Fibroblast of the aortic adventitia (primary cell): ENCODE data around the gene DUSP6. TPM values are rescaled to one million over a fixed set of nuclear protein-coding genes. Genes with fewer than 3 reads are reported as not detected.
"Not testable (repeated sequence)": the region's sequence is repeated elsewhere in the genome, so short reads cannot be mapped to it uniquely, and the experiment has no call there.

Experiments
- DNase-seq: peaks from one replicate; pipeline ENCODE4 v3.0.0-alpha.2; 2010; ENCODE audit warnings: low read depth
- H3K4me3 ChIP-seq: 2 replicates; pipeline ENCODE4 v1.5.1; 2011; ENCODE audit warnings: low read depth, mild to moderate bottlenecking, control low read depth, low read length, moderate library complexity
- total RNA-seq: library from RNA; depleted of rRNA; stranded (reverse); fragments of >200 nt; gene quantifications from 2 replicates; pipeline ENCODE4 v1.2.3, GENCODE V29; 2012; ENCODE audit warnings: low replicate concordance
- TF ChIP-seq, protein P1 (sequence below): IDR thresholded peaks from 2 replicates; pipeline ENCODE4 v1.5.1; 2011; ENCODE audit warnings: mild to moderate bottlenecking, low read length, control low read depth, inconsistent platforms; ENCODE audit not compliant: insufficient read depth

Gene DUSP6
- total RNA-seq, 1 donor = 33.9 TPM

DNA sequence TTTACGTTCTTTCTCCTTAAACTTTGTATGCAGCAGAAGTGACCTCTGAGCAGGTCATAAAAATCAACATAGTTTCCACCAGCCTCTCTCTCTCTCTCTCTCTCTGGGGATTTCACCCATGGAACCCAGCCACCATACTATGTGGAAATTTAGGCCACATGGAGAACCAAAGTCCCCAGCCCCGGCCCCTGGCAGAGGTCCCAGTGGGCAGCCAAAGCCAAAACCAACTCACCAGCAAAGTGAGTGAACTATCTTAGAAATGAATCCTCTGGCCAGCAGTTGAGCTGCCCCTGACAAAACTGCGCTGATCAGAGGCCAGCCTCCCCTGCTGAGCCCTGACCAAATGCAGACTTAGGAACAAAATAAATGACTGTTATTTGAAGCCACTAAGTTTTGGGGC is 9.2 kb downstream of the DUSP6 start:
- H3K4me3 ChIP-seq = no peak overlapping the region
- TF ChIP-seq, protein P1, sequence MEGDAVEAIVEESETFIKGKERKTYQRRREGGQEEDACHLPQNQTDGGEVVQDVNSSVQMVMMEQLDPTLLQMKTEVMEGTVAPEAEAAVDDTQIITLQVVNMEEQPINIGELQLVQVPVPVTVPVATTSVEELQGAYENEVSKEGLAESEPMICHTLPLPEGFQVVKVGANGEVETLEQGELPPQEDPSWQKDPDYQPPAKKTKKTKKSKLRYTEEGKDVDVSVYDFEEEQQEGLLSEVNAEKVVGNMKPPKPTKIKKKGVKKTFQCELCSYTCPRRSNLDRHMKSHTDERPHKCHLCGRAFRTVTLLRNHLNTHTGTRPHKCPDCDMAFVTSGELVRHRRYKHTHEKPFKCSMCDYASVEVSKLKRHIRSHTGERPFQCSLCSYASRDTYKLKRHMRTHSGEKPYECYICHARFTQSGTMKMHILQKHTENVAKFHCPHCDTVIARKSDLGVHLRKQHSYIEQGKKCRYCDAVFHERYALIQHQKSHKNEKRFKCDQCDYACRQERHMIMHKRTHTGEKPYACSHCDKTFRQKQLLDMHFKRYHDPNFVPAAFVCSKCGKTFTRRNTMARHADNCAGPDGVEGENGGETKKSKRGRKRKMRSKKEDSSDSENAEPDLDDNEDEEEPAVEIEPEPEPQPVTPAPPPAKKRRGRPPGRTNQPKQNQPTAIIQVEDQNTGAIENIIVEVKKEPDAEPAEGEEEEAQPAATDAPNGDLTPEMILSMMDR = no peak
- peak; percentile 60 for DNase-seq

DNA sequence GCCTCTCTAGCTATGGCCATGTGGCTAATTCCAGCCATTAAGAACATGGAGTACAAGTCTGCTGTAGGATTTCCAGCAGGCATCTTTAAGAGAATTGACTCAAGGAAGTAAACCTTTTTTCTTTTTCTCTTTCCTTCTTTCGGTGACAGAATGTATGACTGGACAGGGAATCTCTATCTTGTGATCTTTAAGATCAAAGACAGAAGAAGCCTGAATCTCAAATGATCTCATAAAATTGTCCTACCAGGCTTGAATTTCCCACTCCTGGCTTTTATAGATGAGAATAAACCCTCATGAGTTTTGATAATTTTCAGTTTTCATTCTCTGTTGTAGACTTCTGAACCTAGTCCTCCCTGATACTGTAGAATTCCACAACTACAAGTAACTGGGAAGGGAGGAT is 11.4 kb downstream of the DUSP6 start:
- TF ChIP-seq, protein P1 = no peak
- H3K4me3 ChIP-seq = no peak overlapping the region
- DNase-seq = no peak

DNA sequence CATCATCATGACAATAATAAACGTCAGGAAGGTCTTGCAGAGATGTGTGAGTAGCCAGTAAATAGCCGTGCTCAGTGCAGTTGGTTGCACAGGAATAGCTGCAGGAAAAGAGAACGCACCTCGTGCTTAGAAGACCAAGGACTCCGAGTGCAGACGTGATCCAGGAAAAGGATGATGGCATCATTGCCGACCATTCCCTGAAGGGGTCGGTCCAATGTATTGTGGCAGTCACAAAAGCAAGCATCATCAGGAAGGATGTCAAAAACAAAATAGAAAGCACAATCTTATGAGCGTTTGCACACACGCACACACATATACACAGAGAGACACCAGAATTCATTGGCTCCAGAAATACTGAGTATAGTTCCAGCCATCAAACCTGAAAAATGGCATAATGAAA is 12.8 kb downstream of the DUSP6 start:
- H3K4me3 ChIP-seq = no peak overlapping the region
- DNase-seq = no peak
- TF ChIP-seq, protein P1 = no peak

DNA sequence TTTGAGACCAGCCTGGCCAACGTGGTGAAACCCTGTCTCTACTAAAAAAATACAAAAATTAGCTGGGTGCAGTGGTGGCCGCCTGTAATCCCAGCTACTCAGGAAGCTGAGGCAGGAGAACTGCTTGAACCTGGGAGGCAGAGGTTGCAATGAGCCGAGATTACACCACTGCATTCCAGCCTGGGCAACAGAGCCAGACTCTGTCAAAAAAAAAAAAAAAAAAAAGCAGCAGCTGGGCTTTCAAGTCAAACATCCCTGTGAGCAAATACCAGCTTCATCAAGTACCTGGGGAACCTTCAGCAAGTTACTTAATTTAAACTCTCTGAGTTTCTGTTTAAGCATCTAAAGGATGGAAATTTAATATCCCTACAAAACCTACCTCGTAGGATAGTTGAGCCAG is 15.2 kb downstream of the DUSP6 start:
- not testable (repeated sequence) for DNase-seq, H3K4me3 ChIP-seq

DNA sequence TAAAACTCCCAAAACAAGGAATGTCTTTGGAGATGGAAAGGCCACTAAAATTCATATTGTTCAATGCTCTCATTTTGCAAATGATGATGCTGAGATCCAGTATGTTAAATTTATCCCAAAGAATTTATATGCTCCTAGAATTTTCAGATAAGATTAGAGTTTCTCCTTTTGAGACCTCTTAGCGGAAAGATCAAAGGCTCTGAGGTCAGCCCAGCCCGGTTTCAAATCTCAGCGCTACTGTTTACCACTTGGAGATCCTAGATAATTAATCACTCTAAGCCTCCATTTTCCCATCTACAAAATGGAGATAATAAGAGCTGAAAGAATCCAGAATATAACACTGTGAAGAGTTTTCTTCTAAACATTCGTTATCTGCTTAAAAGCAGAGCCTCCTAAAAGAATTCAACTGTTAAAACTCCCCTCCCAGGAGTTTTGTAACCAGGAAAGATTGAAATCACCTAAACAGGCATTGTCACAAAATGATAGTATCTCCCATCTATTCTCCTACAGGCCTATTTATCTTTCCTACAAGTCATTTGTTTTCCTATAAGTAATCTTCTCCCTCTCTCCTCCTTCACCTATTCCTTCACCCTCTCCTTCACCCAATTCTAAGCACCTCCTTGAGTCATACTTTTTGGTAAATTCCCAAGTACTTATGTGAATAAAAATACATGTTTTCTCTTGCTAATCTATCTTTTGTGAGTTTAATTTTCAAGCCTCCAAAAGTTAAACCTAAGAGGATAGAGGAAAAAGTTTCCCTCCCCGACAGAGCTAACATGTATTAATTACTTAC is 16.7 kb downstream of the DUSP6 start:
- H3K4me3 ChIP-seq = no peak overlapping the region
- TF ChIP-seq, protein P1 = no peak
- no peak for DNase-seq

DNA sequence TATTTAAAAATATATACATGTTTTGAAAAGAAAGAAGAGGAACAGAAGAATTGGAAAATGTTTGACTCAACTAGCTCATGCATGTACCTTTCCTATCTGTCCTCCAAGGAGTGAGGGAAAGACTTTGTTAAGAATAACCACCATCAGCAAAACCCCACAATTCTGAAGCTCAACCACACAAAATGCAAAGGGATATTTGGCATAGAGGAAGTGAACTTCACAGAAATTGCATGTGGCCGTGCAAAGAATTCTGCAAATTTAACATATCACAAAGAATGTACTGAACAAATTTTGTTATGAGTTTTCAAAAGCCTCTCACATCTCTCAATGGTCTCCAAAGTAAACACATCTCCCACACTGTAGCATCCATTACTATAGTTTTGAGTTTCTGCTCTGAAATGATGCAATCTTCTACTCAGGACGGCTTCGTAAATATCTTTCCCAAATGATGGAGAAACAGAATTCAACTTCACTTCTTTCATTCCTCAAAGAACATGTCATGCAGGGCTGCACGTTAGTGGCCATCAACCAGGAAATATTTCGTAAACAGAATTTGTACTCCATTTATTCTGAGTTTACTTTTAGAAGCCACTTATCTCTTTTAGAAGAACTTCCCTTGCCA is 17.6 kb downstream of the DUSP6 start:
- peak; percentile 13 for DNase-seq
- TF ChIP-seq, protein P1 = no peak
- H3K4me3 ChIP-seq = no peak overlapping the region

DNA sequence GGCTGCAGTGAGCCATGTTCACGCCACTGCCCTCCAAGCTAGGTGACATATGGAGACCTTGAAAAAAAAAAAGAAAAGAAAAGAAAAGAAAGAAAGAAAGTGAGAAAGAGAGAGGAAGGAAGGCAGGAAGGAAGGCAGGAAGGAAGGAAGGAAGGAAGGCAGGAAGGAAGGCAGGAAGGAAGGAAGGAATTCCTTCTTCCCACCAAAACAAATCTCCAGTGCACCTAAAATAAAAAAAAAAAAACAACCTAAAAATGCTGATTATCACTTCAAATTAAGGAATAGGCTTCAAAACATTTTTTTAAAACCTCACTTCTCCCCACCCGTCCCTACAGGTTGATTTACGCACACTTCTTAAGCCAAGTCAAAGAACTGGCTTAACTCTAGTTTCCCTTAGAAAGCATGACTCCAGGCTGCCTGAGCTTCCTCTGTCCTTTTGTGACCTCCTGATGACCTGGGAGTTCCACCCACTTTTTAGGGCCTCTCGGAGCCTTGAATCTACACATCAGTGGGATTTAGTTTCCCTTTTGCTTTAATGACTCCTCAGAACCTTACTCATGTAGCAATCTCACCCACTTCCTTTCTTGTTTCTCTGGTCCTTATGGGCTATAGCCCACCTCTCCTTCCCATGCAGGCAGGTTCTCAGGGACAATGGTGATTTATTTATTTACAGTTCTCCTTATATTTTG is 18.6 kb downstream of the DUSP6 start:
- DNase-seq = no peak
- TF ChIP-seq, protein P1 = no peak
- H3K4me3 ChIP-seq = no peak overlapping the region
